DMS 273 (cell line): ENCODE results near the gene COL19A1.
"Not testable (repeated sequence)": the region's sequence is repeated elsewhere in the genome, so short reads cannot be mapped to it uniquely, and the experiment has no call there.

Experiments used
- DNase-seq: peaks from one replicate; lab custom pipeline; 2025; ENCODE audit not compliant: unreplicated experiment; lab: John Stamatoyannopoulos, UW

The COL19A1 gene

GRCh38 chr6:69957985-69958559 is 91.7 kb downstream of the COL19A1 start:
- peak; percentile 85 for DNase-seq

GRCh38 chr6:69958978-69959377 is 92.6 kb downstream of the COL19A1 start:
- peak; percentile 57 for DNase-seq

GRCh38 chr6:69965974-69966373 is 99.6 kb downstream of the COL19A1 start:
- DNase-seq, result not testable (repeated sequence)

- DNase-seq, result peak; percentile 25
Observed at GRCh38 chr6:69973138-69973537, 106.8 kb downstream of the COL19A1 start.

GRCh38 chr6:69973763-69974162 is 107.4 kb downstream of the COL19A1 start:
- DNase-seq, result peak; percentile 30

GRCh38 chr6:69974193-69974592 is 107.8 kb downstream of the COL19A1 start:
- DNase-seq, result peak; percentile 89

GRCh38 chr6:69976591-69977090 is 110.3 kb downstream of the COL19A1 start:
- DNase-seq, result no peak

- DNase-seq, result peak; percentile 80
Observed at GRCh38 chr6:69980624-69981023, 114.3 kb downstream of the COL19A1 start.

- DNase-seq, result no peak
Observed at GRCh38 chr6:69984506-69984905, 118.2 kb downstream of the COL19A1 start.

GRCh38 chr6:69985180-69985579 is 118.8 kb downstream of the COL19A1 start:
- DNase-seq, result no peak

- DNase-seq, result no peak
Observed at GRCh38 chr6:69987550-69987949, 121.2 kb downstream of the COL19A1 start.

GRCh38 chr6:69988458-69989126 is 122.2 kb downstream of the COL19A1 start:
- DNase-seq, result no peak

GRCh38 chr6:69994251-69994650 is 127.9 kb downstream of the COL19A1 start:
- no peak for DNase-seq

- DNase-seq, result no peak
Observed at GRCh38 chr6:70008189-70008588, 141.8 kb downstream of the COL19A1 start.

GRCh38 chr6:70010339-70010738 is 144.0 kb downstream of the COL19A1 start:
- not testable (repeated sequence) for DNase-seq

GRCh38 chr6:70023201-70023600 is 156.8 kb downstream of the COL19A1 start:
- not testable (repeated sequence) for DNase-seq

- DNase-seq, result no peak
Observed at GRCh38 chr6:70028246-70028645, 161.9 kb downstream of the COL19A1 start.

- DNase-seq, result no peak
Observed at GRCh38 chr6:70028926-70029325, 162.6 kb downstream of the COL19A1 start.

GRCh38 chr6:70033781-70034180 is 167.4 kb downstream of the COL19A1 start:
- peak; percentile 8 for DNase-seq

GRCh38 chr6:70037445-70037844 is 171.1 kb downstream of the COL19A1 start:
- DNase-seq, result no peak

GRCh38 chr6:70040766-70041165 is 174.4 kb downstream of the COL19A1 start:
- no peak for DNase-seq

- no peak for DNase-seq
Observed at GRCh38 chr6:70041411-70041810, 175.1 kb downstream of the COL19A1 start.

GRCh38 chr6:70045413-70045812 is 179.1 kb downstream of the COL19A1 start:
- no peak for DNase-seq
